ENCODE results near the gene HAPLN3.

The HAPLN3 gene

DNA sequence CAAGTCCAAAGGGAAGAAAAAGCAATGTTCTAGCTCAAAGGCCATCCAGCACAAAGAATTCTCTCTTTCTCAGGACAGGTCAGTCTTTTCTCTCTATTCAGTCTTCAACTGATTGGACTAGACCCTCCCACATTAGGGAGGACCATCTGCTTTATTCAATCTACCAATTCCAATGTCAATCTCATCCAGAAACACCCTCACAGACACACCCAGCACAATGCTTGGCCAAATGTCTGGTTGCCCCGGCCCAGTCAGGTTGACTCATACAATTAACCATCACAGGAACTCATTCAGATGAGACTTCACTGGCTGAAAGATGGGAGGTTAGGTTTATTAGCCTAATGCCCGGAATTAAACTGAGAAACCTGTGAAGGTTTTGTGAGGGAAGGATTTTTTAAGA is 59.7 kb downstream of the HAPLN3 start:
- Histone ChIP-seq H3K27me3 (ENCODE audit: low read depth, low read length) (no peaks in the 10 kb centered on the region), H3K36me3 (ENCODE audit: control insufficient read depth in 1 of 2, insufficient read depth in 2 of 2, low read length in 2 of 2) (no peaks in the 10 kb centered on the region), H3K9me3 (ENCODE audit: control insufficient read depth in 1 of 2, low read length in 2 of 2) (no peaks in the 10 kb centered on the region), H3K4me3 (ENCODE audit: low read depth in 1 of 2, low read length in 2 of 2) (no peak overlapping the region), H3K4me1 (ENCODE audit: control insufficient read depth in 1 of 2, insufficient read depth in 2 of 2, low read length in 2 of 2) (no peaks in the 10 kb centered on the region), H3K27ac (ENCODE audit: low read length) (no peak overlapping the region)

DNA sequence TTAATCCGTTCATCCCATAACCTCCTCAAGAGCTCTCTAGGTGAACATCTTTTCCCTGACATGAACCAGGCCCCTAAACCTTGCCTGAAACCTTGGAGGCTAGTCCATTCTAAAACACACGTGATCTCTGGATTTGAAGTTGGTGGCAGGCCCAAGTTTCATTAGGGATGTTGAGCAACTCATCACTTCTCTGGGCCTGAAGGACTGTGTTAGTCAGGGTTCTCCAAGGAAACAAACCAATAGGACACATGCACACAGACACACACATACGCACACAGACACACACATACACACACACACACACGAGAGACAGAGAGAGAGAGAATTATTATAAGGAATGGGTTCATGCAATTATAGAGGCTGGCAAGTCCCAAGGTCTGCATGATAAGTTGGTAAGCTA is 60.2 kb downstream of the HAPLN3 start:
- H3K36me3 ChIP-seq (ENCODE audit: control insufficient read depth in 1 of 2, insufficient read depth in 2 of 2, low read length in 2 of 2), result no peaks in the 10 kb centered on the region
- H3K4me1 ChIP-seq (ENCODE audit: control insufficient read depth in 1 of 2, insufficient read depth in 2 of 2, low read length in 2 of 2), result no peaks in the 10 kb centered on the region
- no peaks in the 10 kb centered on the region for H3K27me3 ChIP-seq (ENCODE audit: low read depth, low read length)
- H3K27ac ChIP-seq (ENCODE audit: low read length), result no peak overlapping the region
- H3K9me3 ChIP-seq (ENCODE audit: control insufficient read depth in 1 of 2, low read length in 2 of 2), result no peaks in the 10 kb centered on the region
- no peak overlapping the region for H3K4me3 ChIP-seq (ENCODE audit: low read depth in 1 of 2, low read length in 2 of 2)

DNA sequence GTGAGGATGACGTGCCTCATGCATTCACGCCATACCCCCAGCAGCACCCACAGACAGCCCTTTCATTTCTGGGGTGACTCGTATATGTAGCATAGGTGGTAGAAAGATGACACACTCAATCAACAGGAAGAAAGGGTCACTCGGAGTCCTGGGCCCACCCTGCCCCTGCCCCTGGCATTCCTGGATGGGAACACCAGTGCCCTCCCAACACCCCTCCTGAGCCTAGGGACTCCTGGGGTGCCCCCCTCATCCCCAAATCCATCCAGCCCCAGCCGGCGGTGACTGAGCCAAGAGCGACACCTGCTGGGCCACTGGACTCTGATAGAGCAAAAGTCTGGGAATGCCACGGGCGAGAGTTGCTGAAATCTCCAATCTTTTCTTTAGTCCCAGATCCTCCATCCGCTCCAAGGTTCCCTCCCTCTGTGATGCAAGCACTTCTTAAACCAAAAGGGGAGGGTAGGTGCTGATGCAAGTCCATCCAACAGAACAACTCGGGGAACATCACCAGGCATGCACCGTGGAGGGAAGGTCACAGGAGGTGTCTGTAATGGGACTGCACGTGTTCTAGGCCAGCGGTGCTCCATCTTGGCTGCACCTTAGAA is 61.0 kb downstream of the HAPLN3 start:
- H3K4me3 ChIP-seq (ENCODE audit: low read depth in 1 of 2, low read length in 2 of 2), result no peak overlapping the region
- no peak overlapping the region for H3K27ac ChIP-seq (ENCODE audit: low read length)
- H3K36me3 ChIP-seq (ENCODE audit: control insufficient read depth in 1 of 2, insufficient read depth in 2 of 2, low read length in 2 of 2), result no peaks in the 10 kb centered on the region

DNA sequence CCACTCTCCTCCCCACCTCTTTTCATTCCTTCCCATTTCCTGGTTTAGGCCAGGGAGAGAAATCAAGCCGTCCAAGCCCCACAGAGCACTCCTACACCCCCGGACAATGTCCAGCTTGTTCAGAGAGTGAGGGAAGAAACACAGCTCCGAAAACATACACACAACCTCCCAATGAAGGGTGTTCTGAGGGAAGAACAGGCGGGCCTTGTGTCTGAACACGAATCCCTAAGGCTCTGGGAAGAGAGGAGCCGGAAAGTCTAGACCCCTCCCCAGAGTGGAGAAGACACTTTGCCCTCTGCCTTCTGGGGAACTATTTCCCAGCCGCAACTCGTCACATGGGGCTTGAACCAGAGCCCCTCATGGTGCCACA is 61.6 kb downstream of the HAPLN3 start:
- Histone ChIP-seq H3K27ac (ENCODE audit: low read length) (no peak overlapping the region), H3K36me3 (ENCODE audit: control insufficient read depth in 1 of 2, insufficient read depth in 2 of 2, low read length in 2 of 2) (no peaks in the 10 kb centered on the region)

More for the DNA sequence above, 61.0 kb downstream of the HAPLN3 start:
- Histone ChIP-seq H3K4me1 (ENCODE audit: control insufficient read depth in 1 of 2, insufficient read depth in 2 of 2, low read length in 2 of 2) (no peaks in the 10 kb centered on the region), H3K27me3 (ENCODE audit: low read depth, low read length) (no peaks in the 10 kb centered on the region), H3K9me3 (ENCODE audit: control insufficient read depth in 1 of 2, low read length in 2 of 2) (no peaks in the 10 kb centered on the region)

DNA sequence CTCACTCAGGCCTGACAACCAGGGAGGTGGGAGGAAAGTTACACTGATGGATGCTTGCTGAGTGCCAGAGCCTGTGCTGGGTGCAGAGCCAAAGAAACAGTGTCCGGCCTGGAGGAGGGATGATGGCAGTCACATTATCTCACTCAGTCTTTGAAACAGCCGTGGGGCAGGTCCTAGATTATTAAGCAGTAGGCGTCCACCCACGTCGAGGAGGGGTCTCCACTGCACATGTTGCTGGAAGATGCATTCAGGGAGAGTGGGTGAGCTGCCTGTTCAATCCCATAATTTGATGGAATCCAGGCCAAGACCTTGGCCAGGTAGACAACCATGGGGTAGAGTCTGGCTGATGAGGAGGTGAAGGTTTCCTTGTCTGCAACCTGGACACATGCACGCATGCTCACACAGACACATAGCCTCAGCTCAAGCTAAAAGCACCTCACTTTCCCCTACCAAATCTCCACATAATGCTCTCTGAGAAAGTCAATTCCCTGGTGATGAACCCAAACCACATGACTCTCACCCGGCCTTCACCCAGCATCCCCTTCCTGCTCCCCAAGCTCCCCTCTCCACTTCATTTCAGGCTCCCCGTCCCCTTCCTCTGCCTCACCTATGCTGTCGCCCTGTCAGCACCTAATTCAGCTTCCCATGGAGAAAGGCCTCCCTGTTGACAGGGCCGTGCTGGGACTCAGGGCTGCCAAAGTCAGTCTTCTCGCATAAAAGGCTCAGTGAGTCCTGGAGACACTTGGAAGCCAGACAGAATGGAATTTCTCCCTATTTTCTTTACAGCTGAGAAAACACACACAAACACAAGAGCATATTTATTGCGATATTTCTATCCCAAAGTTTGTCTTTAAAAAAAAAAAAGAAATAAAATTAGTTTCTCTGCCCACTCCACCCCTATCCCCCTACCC is 62.3 kb downstream of the HAPLN3 start:
- H3K4me1 ChIP-seq (ENCODE audit: control insufficient read depth in 1 of 2, insufficient read depth in 2 of 2, low read length in 2 of 2), result no peaks in the 10 kb centered on the region
- H3K27ac ChIP-seq (ENCODE audit: low read length), result no peak overlapping the region
- H3K36me3 ChIP-seq (ENCODE audit: control insufficient read depth in 1 of 2, insufficient read depth in 2 of 2, low read length in 2 of 2), result no peaks in the 10 kb centered on the region
- no peak overlapping the region for H3K4me3 ChIP-seq (ENCODE audit: low read depth in 1 of 2, low read length in 2 of 2)
- H3K9me3 ChIP-seq (ENCODE audit: control insufficient read depth in 1 of 2, low read length in 2 of 2), result no peaks in the 10 kb centered on the region
- no peaks in the 10 kb centered on the region for H3K27me3 ChIP-seq (ENCODE audit: low read depth, low read length)

More for the DNA sequence above, 61.6 kb downstream of the HAPLN3 start:
- H3K9me3 ChIP-seq (ENCODE audit: control insufficient read depth in 1 of 2, low read length in 2 of 2), result no peaks in the 10 kb centered on the region
- H3K4me1 ChIP-seq (ENCODE audit: control insufficient read depth in 1 of 2, insufficient read depth in 2 of 2, low read length in 2 of 2), result no peaks in the 10 kb centered on the region
- no peak overlapping the region for H3K4me3 ChIP-seq (ENCODE audit: low read depth in 1 of 2, low read length in 2 of 2)
- H3K27me3 ChIP-seq (ENCODE audit: low read depth, low read length), result no peaks in the 10 kb centered on the region

DNA sequence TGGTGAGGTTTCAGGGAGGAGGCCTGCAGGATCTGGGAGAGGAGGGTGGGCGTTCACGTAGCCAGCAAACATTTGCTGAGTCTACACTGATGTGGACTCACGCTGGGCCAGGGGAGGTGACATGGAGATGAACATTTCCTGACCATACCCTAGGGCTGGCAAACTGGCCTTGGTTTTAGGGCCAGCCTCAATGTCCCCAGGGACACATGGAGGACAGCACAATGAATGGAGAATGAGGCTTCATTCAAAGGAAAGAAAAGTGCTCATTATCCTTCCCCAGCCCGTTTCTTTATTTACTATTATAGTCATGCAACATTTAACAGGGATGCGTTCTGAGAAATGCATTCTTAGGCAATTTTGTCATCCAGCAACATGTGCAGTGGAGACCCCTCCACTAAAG is 65.3 kb downstream of the HAPLN3 start:
- no peaks in the 10 kb centered on the region for H3K27me3 ChIP-seq (ENCODE audit: low read depth, low read length)
- H3K9me3 ChIP-seq (ENCODE audit: control insufficient read depth in 1 of 2, low read length in 2 of 2), result no peaks in the 10 kb centered on the region
- H3K4me1 ChIP-seq (ENCODE audit: control insufficient read depth in 1 of 2, insufficient read depth in 2 of 2, low read length in 2 of 2), result no peaks in the 10 kb centered on the region
- no peak overlapping the region for H3K27ac ChIP-seq (ENCODE audit: low read length)
- H3K4me3 ChIP-seq (ENCODE audit: low read depth in 1 of 2, low read length in 2 of 2), result no peak overlapping the region
- H3K36me3 ChIP-seq (ENCODE audit: control insufficient read depth in 1 of 2, insufficient read depth in 2 of 2, low read length in 2 of 2), result no peaks in the 10 kb centered on the region

DNA sequence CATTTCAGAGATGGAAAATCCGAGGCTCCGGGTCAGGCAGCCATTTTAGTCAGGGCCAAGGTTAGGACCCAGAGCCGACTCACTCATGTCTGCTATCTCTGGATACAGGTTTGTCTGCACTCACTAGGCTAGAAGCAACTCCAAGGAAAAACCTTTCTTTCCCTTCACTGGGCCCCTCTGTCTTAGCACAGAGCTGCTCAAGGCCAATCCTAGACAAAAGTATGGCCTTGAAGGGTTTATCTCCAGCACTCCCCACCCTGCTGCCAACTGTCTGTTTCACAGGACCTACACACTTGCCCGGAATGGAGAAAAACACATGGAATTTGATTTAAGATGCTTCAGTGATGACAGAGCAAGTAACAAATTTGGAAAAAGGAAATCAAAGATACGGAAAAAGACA is 66.6 kb downstream of the HAPLN3 start:
- H3K4me3 ChIP-seq (ENCODE audit: low read depth in 1 of 2, low read length in 2 of 2), result no peak overlapping the region
- H3K4me1 ChIP-seq (ENCODE audit: control insufficient read depth in 1 of 2, insufficient read depth in 2 of 2, low read length in 2 of 2), result no peaks in the 10 kb centered on the region
- H3K36me3 ChIP-seq (ENCODE audit: control insufficient read depth in 1 of 2, insufficient read depth in 2 of 2, low read length in 2 of 2), result no peaks in the 10 kb centered on the region
- H3K27me3 ChIP-seq (ENCODE audit: low read depth, low read length), result no peaks in the 10 kb centered on the region
- H3K9me3 ChIP-seq (ENCODE audit: control insufficient read depth in 1 of 2, low read length in 2 of 2), result no peaks in the 10 kb centered on the region
- H3K27ac ChIP-seq (ENCODE audit: low read length), result no peak overlapping the region
